HAP-1 (cell line): ENCODE results near the gene EFCAB8.
"Not testable (repeated sequence)": the region's sequence is repeated elsewhere in the genome, so short reads cannot be mapped to it uniquely, and the experiment has no call there.

Experiments used
- DNase-seq, 2 experiments: peaks; one replicate each; pipeline ENCODE4 v3.0.0-alpha.2; 2016 to 2020; ENCODE audit warnings: low spot score in 2 of 2
- H3K27me3 ChIP-seq: fragments of 250-450 bp; sonication (Bioruptor Pico); 2 replicates; pipeline ENCODE4 v1.5.1; 2020; ENCODE audit warnings: low read depth, mild to moderate bottlenecking, moderate library complexity
- H3K36me3 ChIP-seq: fragments of 250-450 bp; sonication (Bioruptor Pico); replicated peaks from 2 replicates; pipeline ENCODE4 v1.5.1; 2020; ENCODE audit warnings: mild to moderate bottlenecking
- H3K4me1 ChIP-seq: fragments of 250-450 bp; sonication (Bioruptor Pico); 2 replicates; pipeline ENCODE4 v1.5.1; 2020; ENCODE audit warnings: mild to moderate bottlenecking
- H3K4me3 ChIP-seq: fragments of 250-450 bp; sonication (Bioruptor Pico); 2 replicates; pipeline ENCODE4 v1.5.1; 2020; ENCODE audit warnings: mild to moderate bottlenecking, moderate library complexity
- H3K9me3 ChIP-seq: fragments of 250-450 bp; sonication (Bioruptor Pico); 2 replicates; pipeline ENCODE4 v1.5.1; 2020; ENCODE audit warnings: mild to moderate bottlenecking, moderate library complexity
- in situ Hi-C: fragments of 300-500 bp; cut with MboI; formaldehyde crosslinking; loops from 3 replicates; pipeline ENCODE4 v1.14.3; 2020; ENCODE audit warnings: low sequenced_read_pairs, inconsistent platforms, mixed read lengths

Gene EFCAB8

GRCh38 chr20:32902456-32903420 is 44.0 kb downstream of the EFCAB8 start:
- no peaks in the 10 kb centered on the region for H3K36me3 ChIP-seq
- H3K4me1 ChIP-seq: no peaks in the 10 kb centered on the region
- H3K9me3 ChIP-seq: no peaks in the 10 kb centered on the region
- no peak overlapping the region for H3K4me3 ChIP-seq
- H3K27me3 ChIP-seq: no peaks in the 10 kb centered on the region
- DNase-seq: peak; percentile 36 to 72
- in situ Hi-C loops: loop anchor here (5.0 kb wide), 1 partner anchor 400 kb away; no protein-coding TSS in a partner anchor

- Histone ChIP-seq H3K4me1 (no peaks in the 10 kb centered on the region), H3K9me3 (no peaks in the 10 kb centered on the region), H3K4me3 (no peak overlapping the region), H3K27me3 (no peaks in the 10 kb centered on the region), H3K36me3 (no peaks in the 10 kb centered on the region)
- no peak for DNase-seq
- in situ Hi-C loops: loop anchor here (5.0 kb wide), 1 partner anchor 399 kb away; no protein-coding TSS in a partner anchor
Observed at GRCh38 chr20:32903666-32904175, 45.0 kb downstream of the EFCAB8 start.

- H3K4me3 ChIP-seq, H3K4me1 ChIP-seq, DNase-seq, H3K9me3 ChIP-seq, H3K27me3 ChIP-seq, H3K36me3 ChIP-seq: not testable (repeated sequence)
- in situ Hi-C loops: loop anchor here (5.0 kb wide), 1 partner anchor 398 kb away; no protein-coding TSS in a partner anchor
Observed at GRCh38 chr20:32904678-32905077, 46.0 kb downstream of the EFCAB8 start.

GRCh38 chr20:32906200-32906599 is 47.5 kb downstream of the EFCAB8 start:
- no peaks in the 10 kb centered on the region for H3K36me3 ChIP-seq
- DNase-seq: no peak
- H3K4me1 ChIP-seq: no peaks in the 10 kb centered on the region
- in situ Hi-C loops: no loop called here
- H3K9me3 ChIP-seq: no peaks in the 10 kb centered on the region
- no peaks in the 10 kb centered on the region for H3K27me3 ChIP-seq
- no peak overlapping the region for H3K4me3 ChIP-seq

GRCh38 chr20:32906871-32907495 is 48.3 kb downstream of the EFCAB8 start:
- in situ Hi-C loops: no loop called here
- Histone ChIP-seq H3K4me1 (no peaks in the 10 kb centered on the region), H3K36me3 (no peaks in the 10 kb centered on the region), H3K27me3 (no peaks in the 10 kb centered on the region), H3K9me3 (no peaks in the 10 kb centered on the region), H3K4me3 (no peak overlapping the region)
- DNase-seq: no peak

- no peaks in the 10 kb centered on the region for H3K4me1 ChIP-seq
- no peaks in the 10 kb centered on the region for H3K27me3 ChIP-seq
- DNase-seq: no peak
- no peak overlapping the region for H3K4me3 ChIP-seq
- H3K36me3 ChIP-seq: no peaks in the 10 kb centered on the region
- in situ Hi-C loops: no loop called here
- no peaks in the 10 kb centered on the region for H3K9me3 ChIP-seq
Observed at GRCh38 chr20:32907886-32908285, 49.2 kb downstream of the EFCAB8 start.

GRCh38 chr20:32908334-32909292 is 49.9 kb downstream of the EFCAB8 start:
- Histone ChIP-seq H3K36me3 (no peaks in the 10 kb centered on the region), H3K27me3 (no peaks in the 10 kb centered on the region), H3K9me3 (no peaks in the 10 kb centered on the region), H3K4me3 (no peak overlapping the region), H3K4me1 (no peaks in the 10 kb centered on the region)
- in situ Hi-C loops: no loop called here
- no peak for DNase-seq

- DNase-seq: no peak
- in situ Hi-C loops: no loop called here
- Histone ChIP-seq H3K36me3 (no peaks in the 10 kb centered on the region), H3K4me3 (no peak overlapping the region), H3K27me3 (no peaks in the 10 kb centered on the region), H3K9me3 (no peaks in the 10 kb centered on the region), H3K4me1 (no peaks in the 10 kb centered on the region)
Observed at GRCh38 chr20:32909451-32909850, 50.7 kb downstream of the EFCAB8 start.

- in situ Hi-C loops: loop anchor here (10.0 kb wide), 1 partner anchor 55 kb away; the partner anchor contains the start of gene EFCAB8
- no peak for DNase-seq
- Histone ChIP-seq H3K27me3 (no peaks in the 10 kb centered on the region), H3K4me1 (no peaks in the 10 kb centered on the region), H3K9me3 (no peaks in the 10 kb centered on the region), H3K4me3 (no peak overlapping the region), H3K36me3 (no peaks in the 10 kb centered on the region)
Observed at GRCh38 chr20:32909896-32910571, 51.3 kb downstream of the EFCAB8 start.

GRCh38 chr20:32911355-32911754 is 52.6 kb downstream of the EFCAB8 start:
- in situ Hi-C loops: loop anchor here (10.0 kb wide), 1 partner anchor 57 kb away; the partner anchor contains the start of gene EFCAB8
- Histone ChIP-seq H3K4me1 (no peaks in the 10 kb centered on the region), H3K27me3 (no peaks in the 10 kb centered on the region)

GRCh38 chr20:32912688-32913087 is 54.0 kb downstream of the EFCAB8 start:
- no peak for DNase-seq
- H3K4me3 ChIP-seq: no peak overlapping the region
- H3K4me1 ChIP-seq: no peaks in the 10 kb centered on the region
- H3K27me3 ChIP-seq: no peaks in the 10 kb centered on the region
- H3K36me3 ChIP-seq: no peaks in the 10 kb centered on the region
- in situ Hi-C loops: loop anchor here (10.0 kb wide), 1 partner anchor 58 kb away; the partner anchor contains the start of gene EFCAB8
- peaks cover 5% of the 10 kb centered on the region for H3K9me3 ChIP-seq

More at GRCh38 chr20:32911355-32911754, 52.6 kb downstream of the EFCAB8 start:
- peaks cover 5% of the 10 kb centered on the region for H3K9me3 ChIP-seq
- no peak for DNase-seq
- H3K4me3 ChIP-seq: no peak overlapping the region
- no peaks in the 10 kb centered on the region for H3K36me3 ChIP-seq

- Histone ChIP-seq H3K4me1 (no peaks in the 10 kb centered on the region), H3K27me3 (no peaks in the 10 kb centered on the region), H3K36me3 (no peaks in the 10 kb centered on the region), H3K4me3 (no peak overlapping the region), H3K9me3 (peaks cover 5% of the 10 kb centered on the region)
- DNase-seq: no peak
- in situ Hi-C loops: loop anchor here (10.0 kb wide), 1 partner anchor 59 kb away; the partner anchor contains the start of gene EFCAB8
Observed at GRCh38 chr20:32914031-32914430, 55.3 kb downstream of the EFCAB8 start.
